OCI-LY3 (cell line): Measurements from ENCODE around the gene ASPN.

ENCODE experiments used
- H2AFZ ChIP-seq: fragments of 200-600, 300-600 bp; shearing (Covaris generic); 2 replicates; pipeline ENCODE4 v1.6.0; 2014; ENCODE audit warnings: antibody characterized with exemption, low read depth, low read length
- H3K27ac ChIP-seq: fragments of 200-600, 300-600 bp; sonication (generic); 2 replicates; pipeline ENCODE4 v1.5.1; 2014; ENCODE audit warnings: mild to moderate bottlenecking, low read length, moderate library complexity, mixed read lengths
- H3K27me3 ChIP-seq: fragments of 200-600, 300-600 bp; sonication (generic); 2 replicates; pipeline ENCODE4 v1.6.1; 2014; ENCODE audit warnings: low read depth, low read length, mixed read lengths
- H3K36me3 ChIP-seq: fragments of 200-600, 300-600 bp; sonication (generic); replicated peaks from 2 replicates; pipeline ENCODE3; 2014; ENCODE audit warnings: low read depth, low read length, mixed read lengths
- H3K4me1 ChIP-seq: fragments of 300-600, 200-600 bp; sonication (generic); 2 replicates; pipeline ENCODE4 v1.6.1; 2014; ENCODE audit warnings: low read length, mixed read lengths
- H3K4me2 ChIP-seq: fragments of 200-600, 300-600 bp; sonication (generic); 2 replicates; pipeline ENCODE4 v1.6.1; 2014; ENCODE audit warnings: low read length, mixed read lengths
- H3K4me3 ChIP-seq: fragments of 300-600, 200-600 bp; sonication (generic); 2 replicates; pipeline ENCODE4 v1.5.1; 2014; ENCODE audit warnings: antibody characterized with exemption, mild to moderate bottlenecking, low read length, moderate library complexity
- H3K79me2 ChIP-seq: fragments of 300-600, 200-600 bp; shearing (Covaris generic); 2 replicates; pipeline ENCODE4 v1.6.1; 2014; ENCODE audit warnings: mild to moderate bottlenecking, low read length, mixed read lengths
- H3K9ac ChIP-seq: fragments of 300-600, 200-600 bp; shearing (Covaris generic); 2 replicates; pipeline ENCODE4 v1.6.0; 2014; ENCODE audit warnings: mild to moderate bottlenecking, low read length, moderate library complexity
- H3K9me3 ChIP-seq: fragments of 200-600, 300-600 bp; shearing (Covaris generic); 2 replicates; pipeline ENCODE4 v1.6.1; 2014; ENCODE audit warnings: low read length, mixed read lengths; ENCODE audit not compliant: insufficient read depth
- H4K20me1 ChIP-seq: fragments of 200-600, 300-600 bp; sonication (generic); 2 replicates; pipeline ENCODE4 v1.6.1; 2016; ENCODE audit warnings: low read length, mixed read lengths; ENCODE audit not compliant: insufficient read depth
- CTCF ChIP-seq: fragments of 200-600, 300-600 bp; sonication (generic); IDR thresholded peaks from 2 replicates; pipeline ENCODE4 v1.5.1; 2014; ENCODE audit warnings: antibody characterized with exemption, low read length, low read depth
- EZH2phosphoT487 ChIP-seq: fragments of 200-600 bp; shearing (Covaris generic); IDR thresholded peaks from 2 replicates; pipeline ENCODE4 v1.6.1; 2018; ENCODE audit warnings: antibody characterized with exemption, mixed run types, low read depth

ASPN gene

GRCh38 chr9:92510747-92511146 is 28.4 kb upstream of the ASPN start:
- no peak for TF ChIP-seq CTCF
- no peak for TF ChIP-seq EZH2phosphoT487
- Histone ChIP-seq H3K4me1 (peaks cover 7% of the 10 kb centered on the region), H4K20me1 (no peaks in the 10 kb centered on the region), H3K4me3 (no peak overlapping the region), H3K36me3 (no peaks in the 10 kb centered on the region), H3K9me3 (no peaks in the 10 kb centered on the region), H3K4me2 (no peak overlapping the region), H3K27me3 (no peaks in the 10 kb centered on the region), H2AFZ (no peak overlapping the region), H3K9ac (no peak overlapping the region), H3K27ac (no peak overlapping the region), H3K79me2 (no peaks in the 10 kb centered on the region)

DNA sequence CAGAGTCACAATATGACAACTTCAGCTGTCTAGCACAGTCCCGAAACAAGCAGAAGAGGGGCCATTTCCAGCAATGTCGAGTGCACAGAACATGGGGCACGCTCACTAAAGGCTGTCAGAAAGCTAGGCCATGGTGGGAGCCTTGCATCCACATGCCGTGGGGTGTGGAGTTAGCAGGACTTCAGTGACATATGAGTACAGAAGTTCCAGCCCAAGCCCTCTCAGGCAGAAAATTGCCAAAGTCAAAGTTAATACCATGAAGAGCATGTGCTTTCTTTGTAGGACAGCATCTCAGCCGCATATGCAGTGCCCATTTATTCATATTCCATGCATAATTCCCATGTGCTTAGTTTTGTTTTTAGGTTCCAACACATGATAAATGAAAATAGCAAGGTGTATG is 26.7 kb upstream of the ASPN start:
- H3K9me3 ChIP-seq, result no peaks in the 10 kb centered on the region
- H2AFZ ChIP-seq, result no peak overlapping the region
- no peak overlapping the region for H3K27ac ChIP-seq
- no peak overlapping the region for H3K9ac ChIP-seq
- H3K79me2 ChIP-seq, result no peaks in the 10 kb centered on the region
- H3K4me2 ChIP-seq, result no peak overlapping the region
- no peaks in the 10 kb centered on the region for H4K20me1 ChIP-seq
- TF ChIP-seq EZH2phosphoT487, result no peak
- no peak for TF ChIP-seq CTCF
- H3K36me3 ChIP-seq, result no peaks in the 10 kb centered on the region
- H3K27me3 ChIP-seq, result no peaks in the 10 kb centered on the region
- peaks cover 7% of the 10 kb centered on the region for H3K4me1 ChIP-seq
- H3K4me3 ChIP-seq, result no peak overlapping the region

DNA sequence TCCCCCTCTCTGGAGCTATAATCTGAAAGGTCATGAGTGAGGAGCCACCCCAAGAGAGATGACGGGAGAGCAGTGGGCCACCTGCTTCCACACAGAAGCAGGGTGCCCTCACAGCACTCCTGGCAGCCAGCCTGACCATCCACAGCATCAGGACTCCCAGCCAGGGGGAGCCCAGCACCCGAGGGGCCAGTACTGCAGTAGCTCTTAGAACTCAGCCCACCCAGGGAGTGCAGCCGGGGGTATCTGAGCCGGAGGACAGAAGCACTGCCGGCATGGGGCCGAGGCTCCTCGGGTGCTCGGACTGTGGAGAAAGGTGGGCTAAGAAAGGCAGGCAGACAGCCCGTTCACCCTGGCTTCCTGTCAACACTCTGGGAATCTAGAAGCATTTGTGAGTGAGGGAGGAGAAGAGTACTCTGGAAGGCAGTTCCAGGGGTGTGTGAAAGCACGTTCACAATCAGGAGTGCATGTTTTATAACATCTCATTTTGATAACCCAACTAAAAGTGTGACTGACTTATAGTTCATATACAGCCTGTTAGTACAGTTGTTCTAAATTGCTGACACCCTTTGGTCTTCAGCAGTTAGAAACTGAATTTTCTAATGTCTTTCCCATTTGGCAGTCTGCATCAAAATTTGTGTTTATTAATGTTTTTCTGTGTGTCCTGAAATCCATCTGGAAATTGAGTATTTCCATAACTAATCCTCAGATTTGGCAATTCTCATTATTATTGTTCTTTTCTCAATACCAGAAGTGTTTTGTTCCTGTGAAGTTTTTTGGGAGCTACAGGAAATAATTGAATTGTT is 25.9 kb upstream of the ASPN start:
- Histone ChIP-seq H4K20me1 (no peaks in the 10 kb centered on the region), H3K9ac (no peak overlapping the region), H3K27me3 (no peaks in the 10 kb centered on the region), H2AFZ (no peak overlapping the region), H3K4me1 (peaks cover 7% of the 10 kb centered on the region), H3K27ac (no peak overlapping the region), H3K4me2 (no peak overlapping the region), H3K4me3 (no peak overlapping the region), H3K79me2 (no peaks in the 10 kb centered on the region), H3K36me3 (no peaks in the 10 kb centered on the region), H3K9me3 (no peaks in the 10 kb centered on the region)
- TF ChIP-seq EZH2phosphoT487, result no peak
- no peak for TF ChIP-seq CTCF

GRCh38 chr9:92507496-92507895 is 25.2 kb upstream of the ASPN start:
- Histone ChIP-seq H3K9me3 (no peaks in the 10 kb centered on the region), H3K9ac (no peak overlapping the region), H3K4me3 (no peak overlapping the region), H3K27ac (no peak overlapping the region), H3K27me3 (no peaks in the 10 kb centered on the region), H3K4me2 (no peak overlapping the region), H2AFZ (no peak overlapping the region), H4K20me1 (no peaks in the 10 kb centered on the region), H3K79me2 (no peaks in the 10 kb centered on the region), H3K4me1 (peaks cover 7% of the 10 kb centered on the region), H3K36me3 (no peaks in the 10 kb centered on the region)
- TF ChIP-seq CTCF, result no peak
- TF ChIP-seq EZH2phosphoT487, result no peak
